ENCODE data around the gene GP9. TPM values are rescaled to one million over a fixed set of nuclear protein-coding genes. Genes with fewer than 3 reads are reported as not detected.

GP9 gene
- total RNA-seq, 1 experiment from 2014 or later = not detected

- Histone ChIP-seq H3K36me3 (ENCODE audit: insufficient read depth, low read length) (no peaks in the 10 kb centered on the region), H3K9ac (ENCODE audit: low read length) (no peak overlapping the region), H3K4me2 (ENCODE audit: low read depth, low read length, poor library complexity, severe bottlenecking) (no peak overlapping the region), H3K4me1 (ENCODE audit: low read length) (peaks cover 12% of the 10 kb centered on the region), H3K27me3 (ENCODE audit: low read length) (no peaks in the 10 kb centered on the region), H2AFZ (ENCODE audit: low read length) (no peak overlapping the region), H4K20me1 (ENCODE audit: insufficient read depth, low read depth, low read length) (no peaks in the 10 kb centered on the region), H3K27ac (ENCODE audit: low read length) (no peak overlapping the region), H3K4me3 (ENCODE audit: low read length) (no peak overlapping the region), H3K9me2 (replicated peaks; ENCODE audit: insufficient read depth, low read length) (no peaks in the 10 kb centered on the region), H3K79me2 (ENCODE audit: low read length) (no peaks in the 10 kb centered on the region), H3K9me3 (ENCODE audit: low read length) (no peaks in the 10 kb centered on the region)
- no peak for DNase-seq
Measured at GRCh38 chr3:129018271-129018670, 42.3 kb upstream of the GP9 start.

- Histone ChIP-seq H3K4me1 (ENCODE audit: low read length) (peaks cover 12% of the 10 kb centered on the region), H3K9ac (ENCODE audit: low read length) (no peak overlapping the region)
Measured at GRCh38 chr3:129018751-129019150, 41.8 kb upstream of the GP9 start.

GRCh38 chr3:129019266-129019665, 41.3 kb upstream of the GP9 start:
- no peaks in the 10 kb centered on the region for H3K9me3 ChIP-seq (ENCODE audit: low read length)
- no peaks in the 10 kb centered on the region for H3K27me3 ChIP-seq (ENCODE audit: low read length)
- no peak overlapping the region for H3K27ac ChIP-seq (ENCODE audit: low read length)
- no peaks in the 10 kb centered on the region for H3K79me2 ChIP-seq (ENCODE audit: low read length)
- no peak overlapping the region for H3K9ac ChIP-seq (ENCODE audit: low read length)
- H2AFZ ChIP-seq (ENCODE audit: low read length) = no peak overlapping the region
- no peaks in the 10 kb centered on the region for H4K20me1 ChIP-seq (ENCODE audit: insufficient read depth, low read depth, low read length)
- no peak overlapping the region for H3K4me2 ChIP-seq (ENCODE audit: low read depth, low read length, poor library complexity, severe bottlenecking)
- H3K4me1 ChIP-seq (ENCODE audit: low read length) = peaks cover 12% of the 10 kb centered on the region
- H3K36me3 ChIP-seq (ENCODE audit: insufficient read depth, low read length) = no peaks in the 10 kb centered on the region
- no peaks in the 10 kb centered on the region for H3K9me2 ChIP-seq (replicated peaks; ENCODE audit: insufficient read depth, low read length)
- no peak overlapping the region for H3K4me3 ChIP-seq (ENCODE audit: low read length)
- no peak for DNase-seq

More at GRCh38 chr3:129018751-129019150, 41.8 kb upstream of the GP9 start:
- Histone ChIP-seq H3K4me2 (ENCODE audit: low read depth, low read length, poor library complexity, severe bottlenecking) (no peak overlapping the region), H4K20me1 (ENCODE audit: insufficient read depth, low read depth, low read length) (no peaks in the 10 kb centered on the region), H2AFZ (ENCODE audit: low read length) (no peak overlapping the region), H3K9me2 (replicated peaks; ENCODE audit: insufficient read depth, low read length) (no peaks in the 10 kb centered on the region), H3K27ac (ENCODE audit: low read length) (no peak overlapping the region), H3K79me2 (ENCODE audit: low read length) (no peaks in the 10 kb centered on the region), H3K27me3 (ENCODE audit: low read length) (no peaks in the 10 kb centered on the region), H3K4me3 (ENCODE audit: low read length) (no peak overlapping the region), H3K36me3 (ENCODE audit: insufficient read depth, low read length) (no peaks in the 10 kb centered on the region), H3K9me3 (ENCODE audit: low read length) (no peaks in the 10 kb centered on the region)
- DNase-seq = no peak

DNA sequence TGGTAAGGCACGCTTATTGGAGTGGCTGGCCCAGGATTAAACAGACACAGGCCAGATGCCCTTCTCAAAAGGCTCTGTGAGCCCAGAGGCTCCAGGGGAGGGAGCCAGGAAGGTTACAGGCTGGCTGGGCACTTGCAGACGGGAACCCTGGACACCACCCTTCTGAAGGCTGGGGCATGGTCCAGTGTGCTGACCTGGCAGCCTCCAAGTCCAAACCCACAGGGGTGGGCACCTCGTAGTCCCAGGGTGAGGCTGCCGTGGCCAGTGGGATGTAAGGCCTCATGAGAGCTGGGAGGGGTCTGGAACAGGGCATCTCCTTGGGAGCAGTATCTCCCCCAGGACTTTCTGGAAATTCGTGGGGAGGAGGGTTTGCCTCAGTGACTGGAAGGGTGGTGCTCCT, 39.9 kb upstream of the GP9 start:
- no peak overlapping the region for H2AFZ ChIP-seq (ENCODE audit: low read length)
- no peaks in the 10 kb centered on the region for H3K27me3 ChIP-seq (ENCODE audit: low read length)
- no peak overlapping the region for H3K4me3 ChIP-seq (ENCODE audit: low read length)
- DNase-seq = no peak
- H3K9me3 ChIP-seq (ENCODE audit: low read length) = no peaks in the 10 kb centered on the region
- no peak overlapping the region for H3K9ac ChIP-seq (ENCODE audit: low read length)
- H4K20me1 ChIP-seq (ENCODE audit: insufficient read depth, low read depth, low read length) = no peaks in the 10 kb centered on the region
- H3K79me2 ChIP-seq (ENCODE audit: low read length) = no peaks in the 10 kb centered on the region
- H3K4me2 ChIP-seq (ENCODE audit: low read depth, low read length, poor library complexity, severe bottlenecking) = no peak overlapping the region
- H3K36me3 ChIP-seq (ENCODE audit: insufficient read depth, low read length) = no peaks in the 10 kb centered on the region
- H3K4me1 ChIP-seq (ENCODE audit: low read length) = peaks cover 12% of the 10 kb centered on the region
- H3K27ac ChIP-seq (ENCODE audit: low read length) = no peak overlapping the region
- no peaks in the 10 kb centered on the region for H3K9me2 ChIP-seq (replicated peaks; ENCODE audit: insufficient read depth, low read length)

- H3K9me3 ChIP-seq (ENCODE audit: low read length) = no peaks in the 10 kb centered on the region
- H3K9ac ChIP-seq (ENCODE audit: low read length) = no peak overlapping the region
- H3K27ac ChIP-seq (ENCODE audit: low read length) = no peak overlapping the region
- no peaks in the 10 kb centered on the region for H3K27me3 ChIP-seq (ENCODE audit: low read length)
- H2AFZ ChIP-seq (ENCODE audit: low read length) = no peak overlapping the region
- H3K9me2 ChIP-seq (replicated peaks; ENCODE audit: insufficient read depth, low read length) = no peaks in the 10 kb centered on the region
- peaks cover 9% of the 10 kb centered on the region for H3K4me1 ChIP-seq (ENCODE audit: low read length)
- H4K20me1 ChIP-seq (ENCODE audit: insufficient read depth, low read depth, low read length) = no peaks in the 10 kb centered on the region
- no peaks in the 10 kb centered on the region for H3K36me3 ChIP-seq (ENCODE audit: insufficient read depth, low read length)
- H3K79me2 ChIP-seq (ENCODE audit: low read length) = no peaks in the 10 kb centered on the region
- no peak overlapping the region for H3K4me3 ChIP-seq (ENCODE audit: low read length)
- no peak overlapping the region for H3K4me2 ChIP-seq (ENCODE audit: low read depth, low read length, poor library complexity, severe bottlenecking)
- DNase-seq = no peak
Measured at GRCh38 chr3:129021140-129021551, 39.4 kb upstream of the GP9 start.

DNA sequence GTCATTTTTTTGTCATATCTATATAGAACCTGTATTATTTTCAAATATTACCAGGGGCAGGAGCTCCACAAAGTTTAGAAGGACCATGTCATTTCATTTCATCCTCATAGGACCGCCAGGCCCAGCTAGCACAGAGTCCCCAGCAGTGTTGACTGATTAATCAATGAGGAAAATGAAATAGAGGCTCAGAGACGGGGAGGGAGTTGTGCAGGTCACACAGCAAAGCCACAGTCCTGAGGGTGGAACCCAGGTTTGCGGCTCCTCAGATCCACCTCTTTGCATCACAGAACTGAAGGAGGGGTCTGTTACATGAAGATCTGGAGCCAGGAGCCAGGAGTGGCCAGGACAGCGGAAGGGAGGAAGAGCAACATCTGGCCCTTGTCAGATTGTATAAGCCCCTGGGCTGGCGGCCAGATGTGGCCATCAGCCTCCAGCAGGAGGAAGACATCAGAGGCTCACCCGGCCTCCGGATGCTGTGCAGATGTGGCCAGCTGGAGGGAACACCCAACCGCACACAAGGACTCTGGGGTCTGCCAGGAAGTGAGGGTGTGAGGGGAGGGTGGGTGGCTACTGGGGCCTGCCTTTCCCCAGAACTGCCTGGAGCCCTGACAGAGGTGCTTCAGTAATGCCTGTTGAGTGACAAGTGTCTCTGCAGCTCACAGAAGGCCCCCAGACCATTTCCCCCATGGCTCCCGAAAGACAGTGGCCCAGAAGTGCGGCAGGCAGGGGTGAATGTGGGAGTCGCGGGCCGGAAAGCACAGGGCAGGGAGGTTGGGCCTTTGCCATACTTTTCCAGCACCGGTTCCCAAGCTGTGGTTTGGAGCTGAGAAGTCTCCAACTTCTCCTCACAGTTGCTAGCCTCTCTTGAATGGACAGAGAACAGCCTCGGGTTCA, 38.2 kb upstream of the GP9 start:
- Histone ChIP-seq H3K9me2 (replicated peaks; ENCODE audit: insufficient read depth, low read length) (no peaks in the 10 kb centered on the region), H4K20me1 (ENCODE audit: insufficient read depth, low read depth, low read length) (no peaks in the 10 kb centered on the region), H3K9me3 (ENCODE audit: low read length) (no peaks in the 10 kb centered on the region), H3K9ac (ENCODE audit: low read length) (no peak overlapping the region), H3K4me2 (ENCODE audit: low read depth, low read length, poor library complexity, severe bottlenecking) (no peak overlapping the region), H3K4me3 (ENCODE audit: low read length) (no peak overlapping the region), H2AFZ (ENCODE audit: low read length) (no peak overlapping the region), H3K27ac (ENCODE audit: low read length) (no peak overlapping the region), H3K36me3 (ENCODE audit: insufficient read depth, low read length) (no peaks in the 10 kb centered on the region), H3K4me1 (ENCODE audit: low read length) (peaks cover 12% of the 10 kb centered on the region), H3K27me3 (ENCODE audit: low read length) (no peaks in the 10 kb centered on the region), H3K79me2 (ENCODE audit: low read length) (no peaks in the 10 kb centered on the region)
- no peak for DNase-seq

DNA sequence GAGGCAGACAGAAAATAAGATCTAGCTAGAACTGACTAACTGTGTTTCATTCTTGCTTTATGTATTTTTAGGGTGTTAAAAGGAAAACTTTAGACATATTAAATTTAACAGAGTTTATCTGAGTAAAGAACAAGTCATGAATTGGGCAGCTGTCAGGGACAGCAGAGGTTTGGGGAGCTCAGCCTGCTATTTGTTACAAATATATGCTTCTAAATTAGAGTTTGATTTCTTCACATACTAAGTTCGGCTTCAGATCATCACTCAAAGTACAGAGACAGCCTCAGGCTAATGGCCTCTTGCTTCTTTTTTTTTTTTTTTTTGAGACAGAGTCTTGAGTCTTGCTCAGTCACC, 37.6 kb upstream of the GP9 start:
- DNase-seq = no peak
- H3K9me2 ChIP-seq (replicated peaks; ENCODE audit: insufficient read depth, low read length) = no peaks in the 10 kb centered on the region
- H3K36me3 ChIP-seq (ENCODE audit: insufficient read depth, low read length) = no peaks in the 10 kb centered on the region
- H3K4me1 ChIP-seq (ENCODE audit: low read length) = peaks cover 13% of the 10 kb centered on the region
- no peaks in the 10 kb centered on the region for H3K27me3 ChIP-seq (ENCODE audit: low read length)
- H3K4me3 ChIP-seq (ENCODE audit: low read length) = no peak overlapping the region
- no peaks in the 10 kb centered on the region for H3K79me2 ChIP-seq (ENCODE audit: low read length)
- no peak overlapping the region for H3K27ac ChIP-seq (ENCODE audit: low read length)
- no peak overlapping the region for H2AFZ ChIP-seq (ENCODE audit: low read length)
- no peaks in the 10 kb centered on the region for H4K20me1 ChIP-seq (ENCODE audit: insufficient read depth, low read depth, low read length)
- no peak overlapping the region for H3K9ac ChIP-seq (ENCODE audit: low read length)
- H3K4me2 ChIP-seq (ENCODE audit: low read depth, low read length, poor library complexity, severe bottlenecking) = no peak overlapping the region
- no peaks in the 10 kb centered on the region for H3K9me3 ChIP-seq (ENCODE audit: low read length)

DNA sequence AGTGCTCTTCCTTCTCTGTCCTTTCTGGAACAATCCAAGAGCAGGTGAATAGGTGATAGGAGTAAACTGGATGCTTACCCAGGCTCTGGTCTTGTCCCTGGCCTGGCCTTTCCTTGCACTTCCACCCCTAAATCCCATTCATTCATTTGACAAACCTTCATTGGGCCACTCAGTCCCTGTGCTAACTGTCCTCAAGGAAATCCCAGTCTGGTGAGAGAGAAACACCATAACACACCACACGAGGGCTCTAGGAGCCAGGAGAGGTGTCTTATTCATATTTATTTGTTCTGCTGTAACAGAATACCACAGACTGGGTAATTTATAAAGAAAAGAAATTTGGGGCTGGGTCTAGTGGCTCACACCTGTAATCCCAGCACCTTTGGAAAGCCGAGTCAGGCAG, 36.7 kb upstream of the GP9 start:
- H3K4me3 ChIP-seq (ENCODE audit: low read length) = no peak overlapping the region
- no peak overlapping the region for H3K27ac ChIP-seq (ENCODE audit: low read length)
- H3K36me3 ChIP-seq (ENCODE audit: insufficient read depth, low read length) = no peaks in the 10 kb centered on the region
- peaks cover 13% of the 10 kb centered on the region for H3K4me1 ChIP-seq (ENCODE audit: low read length)
- H3K27me3 ChIP-seq (ENCODE audit: low read length) = no peaks in the 10 kb centered on the region
- no peaks in the 10 kb centered on the region for H3K9me2 ChIP-seq (replicated peaks; ENCODE audit: insufficient read depth, low read length)
- H2AFZ ChIP-seq (ENCODE audit: low read length) = no peak overlapping the region
- H3K9ac ChIP-seq (ENCODE audit: low read length) = no peak overlapping the region
- no peaks in the 10 kb centered on the region for H4K20me1 ChIP-seq (ENCODE audit: insufficient read depth, low read depth, low read length)
- no peaks in the 10 kb centered on the region for H3K79me2 ChIP-seq (ENCODE audit: low read length)
- DNase-seq = peak; percentile 48
- no peaks in the 10 kb centered on the region for H3K9me3 ChIP-seq (ENCODE audit: low read length)
- no peak overlapping the region for H3K4me2 ChIP-seq (ENCODE audit: low read depth, low read length, poor library complexity, severe bottlenecking)

All from Karpas-422 (cell line).